Measurements from ENCODE around the gene ZDHHC20.

ZDHHC20 gene

GRCh38 chr13:21458813-21459701, at the start of gene ZDHHC20:
TSS of gene ZDHHC20 (minus strand) at chr13:21459303. CDS start at chr13:21459171, 132 bp downstream.
- DNase-seq (ENCODE audit: low read depth): peak; percentile 79

- DNase-seq (ENCODE audit: low read depth): no peak
Observed at GRCh38 chr13:21504379-21504778, 45.3 kb upstream of the ZDHHC20 start.

- DNase-seq (ENCODE audit: low read depth): no peak
Observed at GRCh38 chr13:21501686-21502085, 42.6 kb upstream of the ZDHHC20 start.

- no peak for DNase-seq (ENCODE audit: low read depth)
Observed at GRCh38 chr13:21486322-21486721, 27.2 kb upstream of the ZDHHC20 start.

- no peak for DNase-seq (ENCODE audit: low read depth)
Observed at GRCh38 chr13:21483748-21484147, 24.6 kb upstream of the ZDHHC20 start.

GRCh38 chr13:21481359-21481758, 22.3 kb upstream of the ZDHHC20 start:
- no peak for DNase-seq (ENCODE audit: low read depth)

- peak; percentile 28 for DNase-seq (ENCODE audit: low read depth)
Observed at GRCh38 chr13:21478881-21479808, 20.0 kb upstream of the ZDHHC20 start.

GRCh38 chr13:21476893-21477472, 17.9 kb upstream of the ZDHHC20 start:
- DNase-seq (ENCODE audit: low read depth): peak; percentile 63

GRCh38 chr13:21475115-21475514, 16.0 kb upstream of the ZDHHC20 start:
- no peak for DNase-seq (ENCODE audit: low read depth)

GRCh38 chr13:21470785-21471184, 11.7 kb upstream of the ZDHHC20 start:
- DNase-seq (ENCODE audit: low read depth): no peak

GRCh38 chr13:21466527-21466926, 7.4 kb upstream of the ZDHHC20 start:
- no peak for DNase-seq (ENCODE audit: low read depth)

GRCh38 chr13:21465710-21466160, 6.6 kb upstream of the ZDHHC20 start:
- no peak for DNase-seq (ENCODE audit: low read depth)

GRCh38 chr13:21463424-21463823, 4.3 kb upstream of the ZDHHC20 start:
- no peak for DNase-seq (ENCODE audit: low read depth)

GRCh38 chr13:21461131-21461530, 2.0 kb upstream of the ZDHHC20 start:
- no peak for DNase-seq (ENCODE audit: low read depth)

GRCh38 chr13:21458451-21458812, 671 bp downstream of the ZDHHC20 start:
- peak; percentile 13 for DNase-seq (ENCODE audit: low read depth)

GRCh38 chr13:21453387-21454081, 5.6 kb downstream of the ZDHHC20 start:
- DNase-seq (ENCODE audit: low read depth): no peak

GRCh38 chr13:21450936-21451335, 8.2 kb downstream of the ZDHHC20 start:
- DNase-seq (ENCODE audit: low read depth): no peak

GRCh38 chr13:21446656-21447055, 12.4 kb downstream of the ZDHHC20 start:
- DNase-seq (ENCODE audit: low read depth): no peak

GRCh38 chr13:21445759-21446158, 13.3 kb downstream of the ZDHHC20 start:
- DNase-seq (ENCODE audit: low read depth): no peak

GRCh38 chr13:21443171-21443570, 15.9 kb downstream of the ZDHHC20 start:
- DNase-seq (ENCODE audit: low read depth): no peak

- no peak for DNase-seq (ENCODE audit: low read depth)
Observed at GRCh38 chr13:21436582-21436981, 22.5 kb downstream of the ZDHHC20 start.

GRCh38 chr13:21435687-21436151, 23.4 kb downstream of the ZDHHC20 start:
- peak; percentile 26 for DNase-seq (ENCODE audit: low read depth)
